HEK293 (cell line): ENCODE data around the gene TMSB4X.

ENCODE experiments used
- CTCF ChIA-PET: fragments of 350-600 bp; formaldehyde crosslinking; extraction: SDS; loops from one replicate; lab custom pipeline; 2021; ENCODE audit warnings: antibody characterized with exemption; lab: Yijun Ruan, JAX
- POLR2A ChIA-PET: fragments of 300-600 bp; formaldehyde crosslinking; extraction: SDS; loops from one replicate; lab custom pipeline; 2020; ENCODE audit warnings: antibody characterized with exemption, inconsistent platforms; lab: Yijun Ruan, JAX
- H3K27ac ChIP-seq: fragments of 200-500 bp; sonication (Bioruptor generic); 2 replicates; pipeline ENCODE4 v1.5.1; 2014; ENCODE audit warnings: low read depth, low read length, control low read depth, inconsistent platforms; ENCODE audit errors: extremely low read depth
- H3K36me3 ChIP-seq, 2 experiments: fragments of 200-500 bp in 1 of 2; sonication (Bioruptor generic) in 1 of 2; 1 replicate in 1 of 2; 2 replicates in 1 of 2; pipeline ENCODE4 v1.5.1; 2014 to 2017; ENCODE audit warnings: inconsistent platforms in 2 of 2, low read length in 2 of 2; ENCODE audit not compliant: control insufficient read depth in 2 of 2, insufficient read depth in 1 of 2
- H3K4me1 ChIP-seq: fragments of 200-500 bp; sonication (Bioruptor generic); 2 replicates; pipeline ENCODE4 v1.5.1; 2014; ENCODE audit warnings: mild to moderate bottlenecking, low read length, inconsistent platforms; ENCODE audit not compliant: control insufficient read depth, insufficient read depth
- H3K4me3 ChIP-seq: 2 replicates; pipeline ENCODE4 v1.5.1; 2011; ENCODE audit warnings: low read depth, mild to moderate bottlenecking, control low read depth, low read length, moderate library complexity
- H3K9me3 ChIP-seq: fragments of 200-500 bp; sonication (Bioruptor generic); 2 replicates; pipeline ENCODE4 v1.5.1; 2014; ENCODE audit warnings: low read depth, low read length, inconsistent platforms; ENCODE audit not compliant: control insufficient read depth, insufficient read depth
- BCL11B ChIP-seq: fragments of 450-650 bp; formaldehyde crosslinking; IDR thresholded peaks from 2 replicates; pipeline ENCODE4 v1.5.1; 2016; ENCODE audit warnings: low read depth, missing biosample characterization, missing genetic modification characterization
- FEZF1 ChIP-seq: fragments of 450-650 bp; formaldehyde crosslinking; IDR thresholded peaks from 2 replicates; pipeline ENCODE4 v1.5.1; 2016; ENCODE audit warnings: missing biosample characterization, missing genetic modification characterization
- GFI1B ChIP-seq: fragments of 450-650 bp; formaldehyde crosslinking; IDR thresholded peaks from 2 replicates; pipeline ENCODE4 v1.5.1; 2016; ENCODE audit warnings: missing biosample characterization, missing genetic modification characterization
- HOXA7 ChIP-seq: sonication (generic); formaldehyde crosslinking; IDR thresholded peaks from 2 replicates; pipeline ENCODE4 v1.8.1; 2022; ENCODE audit warnings: missing genetic modification reagents, borderline replicate concordance
- HOXD13 ChIP-seq: sonication (generic); formaldehyde crosslinking; IDR thresholded peaks from 2 replicates; pipeline ENCODE4 v1.8.0; 2022; ENCODE audit warnings: missing genetic modification reagents, borderline replicate concordance
- KLF9 ChIP-seq: fragments of 450-650 bp; formaldehyde crosslinking; IDR thresholded peaks from 2 replicates; pipeline ENCODE4 v1.5.1; 2016; ENCODE audit warnings: missing biosample characterization, missing genetic modification characterization, low read depth
- SCRT1 ChIP-seq: fragments of 450-650 bp; formaldehyde crosslinking; IDR thresholded peaks from 2 replicates; pipeline ENCODE4 v1.5.1; 2016; ENCODE audit warnings: missing biosample characterization, missing genetic modification characterization, borderline replicate concordance
- SCRT2 ChIP-seq: fragments of 450-650 bp; formaldehyde crosslinking; IDR thresholded peaks from 2 replicates; pipeline ENCODE4 v1.5.1; 2016; ENCODE audit warnings: missing biosample characterization, missing genetic modification characterization
- SP7 ChIP-seq: fragments of 450-650 bp; formaldehyde crosslinking; IDR thresholded peaks from 2 replicates; pipeline ENCODE4 v1.5.1; 2016; ENCODE audit warnings: missing biosample characterization, missing genetic modification characterization
- ZBTB8A ChIP-seq: fragments of 450-650 bp; formaldehyde crosslinking; IDR thresholded peaks from 2 replicates; pipeline ENCODE4 v1.5.1; 2016; ENCODE audit warnings: missing biosample characterization, missing genetic modification characterization
- ZNF10 ChIP-seq: fragments of 450-650 bp; formaldehyde crosslinking; IDR thresholded peaks from 2 replicates; pipeline ENCODE4 v1.5.1; 2017; ENCODE audit warnings: missing biosample characterization, missing genetic modification characterization
- ZNF121 ChIP-seq: fragments of 450-650 bp; formaldehyde crosslinking; IDR thresholded peaks from 2 replicates; pipeline ENCODE4 v1.5.1; 2016; ENCODE audit warnings: missing biosample characterization, missing genetic modification characterization
- ZNF155 ChIP-seq: fragments of 450-650 bp; formaldehyde crosslinking; IDR thresholded peaks from 2 replicates; pipeline ENCODE4 v1.5.1; 2016; ENCODE audit warnings: missing biosample characterization, missing genetic modification characterization
- ZNF157 ChIP-seq: fragments of 450-650 bp; formaldehyde crosslinking; IDR thresholded peaks from 2 replicates; pipeline ENCODE4 v1.5.1; 2016; ENCODE audit warnings: missing biosample characterization, missing genetic modification characterization
- ZNF174 ChIP-seq: fragments of 450-650 bp; formaldehyde crosslinking; IDR thresholded peaks from 2 replicates; pipeline ENCODE4 v1.5.0; 2017; ENCODE audit warnings: missing biosample characterization, mild to moderate bottlenecking, missing genetic modification characterization
- ZNF19 ChIP-seq: fragments of 450-650 bp; formaldehyde crosslinking; IDR thresholded peaks from 2 replicates; pipeline ENCODE4; 2016; ENCODE audit warnings: missing biosample characterization, missing genetic modification characterization, low read depth
- ZNF2 ChIP-seq: fragments of 450-650 bp; formaldehyde crosslinking; IDR thresholded peaks from 2 replicates; pipeline ENCODE4 v1.5.1; 2016; ENCODE audit warnings: missing biosample characterization, missing genetic modification characterization
- ZNF248 ChIP-seq: fragments of 450-650 bp; formaldehyde crosslinking; IDR thresholded peaks from 2 replicates; pipeline ENCODE4 v1.5.1; 2017; ENCODE audit warnings: missing biosample characterization, missing genetic modification characterization
- ZNF280C ChIP-seq: fragments of 450-650 bp; formaldehyde crosslinking; IDR thresholded peaks from 2 replicates; pipeline ENCODE4 v1.5.1; 2016; ENCODE audit warnings: missing biosample characterization, missing genetic modification characterization
- ZNF292 ChIP-seq: fragments of 450-650 bp; formaldehyde crosslinking; IDR thresholded peaks from 2 replicates; pipeline ENCODE4 v1.5.1; 2016; ENCODE audit warnings: low read depth, missing biosample characterization, missing genetic modification characterization, borderline replicate concordance
- ZNF311 ChIP-seq: fragments of 450-650 bp; formaldehyde crosslinking; IDR thresholded peaks from 2 replicates; pipeline ENCODE4 v1.5.1; 2017; ENCODE audit warnings: missing biosample characterization, missing genetic modification characterization, borderline replicate concordance
- ZNF335 ChIP-seq: fragments of 450-650 bp; formaldehyde crosslinking; conservative IDR thresholded peaks from 2 replicates; pipeline ENCODE4 v1.5.1; 2016; ENCODE audit warnings: missing biosample characterization, missing genetic modification characterization
- ZNF354C ChIP-seq: fragments of 450-650 bp; formaldehyde crosslinking; IDR thresholded peaks from 2 replicates; pipeline ENCODE4 v1.5.1; 2016; ENCODE audit warnings: missing biosample characterization, missing genetic modification characterization, low read depth, borderline replicate concordance
- ZNF398 ChIP-seq: fragments of 450-650 bp; formaldehyde crosslinking; IDR thresholded peaks from 2 replicates; pipeline ENCODE4 v1.5.1; 2017; ENCODE audit warnings: missing biosample characterization, missing genetic modification characterization
- ZNF416 ChIP-seq: fragments of 450-650 bp; formaldehyde crosslinking; IDR thresholded peaks from 2 replicates; pipeline ENCODE4 v1.5.1; 2016; ENCODE audit warnings: missing biosample characterization, missing genetic modification characterization
- ZNF48 ChIP-seq: fragments of 450-650 bp; formaldehyde crosslinking; IDR thresholded peaks from 2 replicates; pipeline ENCODE4 v1.5.1; 2016; ENCODE audit warnings: missing biosample characterization, missing genetic modification characterization
- ZNF501 ChIP-seq: fragments of 450-650 bp; formaldehyde crosslinking; IDR thresholded peaks from 2 replicates; pipeline ENCODE4 v1.5.1; 2016; ENCODE audit warnings: missing biosample characterization, missing genetic modification characterization
- ZNF521 ChIP-seq: fragments of 450-650 bp; formaldehyde crosslinking; IDR thresholded peaks from 2 replicates; pipeline ENCODE4 v1.5.1; 2017; ENCODE audit warnings: missing biosample characterization, mild to moderate bottlenecking, missing genetic modification characterization
- ZNF596 ChIP-seq: fragments of 450-650 bp; IDR thresholded peaks from 2 replicates; pipeline ENCODE4 v1.5.0; 2018; ENCODE audit warnings: missing biosample characterization, mild to moderate bottlenecking, missing genetic modification characterization, moderate library complexity
- ZNF623 ChIP-seq: fragments of 450-650 bp; formaldehyde crosslinking; IDR thresholded peaks from 2 replicates; pipeline ENCODE4 v1.5.1; 2016; ENCODE audit warnings: missing biosample characterization, missing genetic modification characterization
- ZNF629 ChIP-seq: fragments of 450-650 bp; formaldehyde crosslinking; IDR thresholded peaks from 2 replicates; pipeline ENCODE4 v1.5.1; 2017; ENCODE audit warnings: missing biosample characterization, missing genetic modification characterization
- ZNF785 ChIP-seq: fragments of 450-650 bp; formaldehyde crosslinking; IDR thresholded peaks from 2 replicates; pipeline ENCODE4 v1.5.1; 2016; ENCODE audit warnings: missing biosample characterization, missing genetic modification characterization
- ZXDB ChIP-seq: fragments of 450-650 bp; formaldehyde crosslinking; IDR thresholded peaks from 2 replicates; pipeline ENCODE4 v1.5.1; 2016; ENCODE audit warnings: missing biosample characterization, missing genetic modification characterization

The TMSB4X gene

GRCh38 chrX:12994321-12994720 is 19.4 kb downstream of the TMSB4X start (continued):
- no peak for TF ChIP-seq KLF9 (tag by site-specific recombination)
- TF ChIP-seq ZNF280C (tag by site-specific recombination), result no peak
- TF ChIP-seq ZNF2 (tag by site-specific recombination), result no peak
- TF ChIP-seq FEZF1 (tag by site-specific recombination), result no peak
- TF ChIP-seq ZNF121 (tag by site-specific recombination), result no peak
- no peak for TF ChIP-seq ZXDB (tag by site-specific recombination)
- no peak for TF ChIP-seq ZNF596 (tag by site-specific recombination)

GRCh38 chrX:12996934-12997435 is 22.1 kb downstream of the TMSB4X start:
- H3K4me1 ChIP-seq, result peaks cover 15% of the 10 kb centered on the region
- CTCF ChIA-PET, result interaction anchor here (0.6 kb wide), 1 partner anchor 27 kb away, joined by 3 read pairs; no protein-coding TSS in a partner anchor
- POLR2A ChIA-PET, result no interaction called here
- no peaks in the 10 kb centered on the region for H3K36me3 ChIP-seq
- H3K9me3 ChIP-seq, result no peaks in the 10 kb centered on the region
- H3K4me3 ChIP-seq, result no peak overlapping the region
- no peak overlapping the region for H3K27ac ChIP-seq
- TF ChIP-seq BCL11B (tag by site-specific recombination) (no peak), ZNF311 (no peak), SCRT1 (tag by site-specific recombination) (peak; percentile 20; the same call in 1 of the 2 replicates), ZNF335 (tag by site-specific recombination) (no peak), ZNF521 (no peak), ZNF501 (no peak), ZNF155 (tag by site-specific recombination) (no peak), ZNF398 (tag by site-specific recombination) (no peak), SP7 (tag by site-specific recombination) (no peak), HOXD13 (CRISPR knock-in tag) (no peak), SCRT2 (tag by site-specific recombination) (peak; percentile 38; the same call in 1 of the 2 replicates), ZNF248 (tag by site-specific recombination) (no peak), GFI1B (tag by site-specific recombination) (no peak), ZNF629 (tag by site-specific recombination) (no peak), ZNF10 (tag by site-specific recombination) (peak; percentile 90), ZNF292 (tag by site-specific recombination) (no peak), FEZF1 (tag by site-specific recombination) (no peak), ZNF174 (tag by site-specific recombination) (no peak), ZBTB8A (no peak), ZNF623 (tag by site-specific recombination) (no peak), ZNF416 (tag by site-specific recombination) (no peak), ZNF354C (tag by site-specific recombination) (no peak), HOXA7 (no peak), ZNF48 (no peak), ZNF157 (no peak), ZNF785 (tag by site-specific recombination) (no peak), ZNF19 (no peak)
